HG03280 (cell line): Measurements from ENCODE around the gene NXF1.
A peak's percentile ranks its signal among the peaks of the same experiment; 100 is the strongest.
"Not testable (repeated sequence)": the region's sequence is repeated elsewhere in the genome, so short reads cannot be mapped to it uniquely, and the experiment has no call there.

Experiments used
- ATAC-seq: cut with Tn5 transposase; IDR thresholded peaks from one replicate; pipeline ENCODE4 v1.9.1; 2021; ENCODE audit warnings: mild to moderate bottlenecking, moderate library complexity; ENCODE audit not compliant: unreplicated experiment

NXF1 gene

GRCh38 chr11:62788991-62789390 is 16.2 kb downstream of the NXF1 start:
- ATAC-seq = no peak

- peak; percentile 70 for ATAC-seq
These were observed 18.1 kb downstream of the NXF1 start, which contains the start of gene TMEM179B for GRCh38 chr11:62787005-62787759. Gene TMEM179B (plus strand): TSS chr11:62787402. CDS start chr11:62787432, 30 bp downstream.

GRCh38 chr11:62786318-62787004 is 18.8 kb downstream of the NXF1 start:
- ATAC-seq = peak; percentile 66

GRCh38 chr11:62782753-62783152 is 22.5 kb downstream of the NXF1 start:
- ATAC-seq = no peak

- ATAC-seq = no peak
These were observed 26.8 kb downstream of the NXF1 start for GRCh38 chr11:62778441-62778840.

GRCh38 chr11:62777389-62777788 is 27.9 kb downstream of the NXF1 start:
- ATAC-seq = no peak

- no peak for ATAC-seq
These were observed 29.6 kb downstream of the NXF1 start for GRCh38 chr11:62775646-62776045.

GRCh38 chr11:62774407-62774806 is 30.8 kb downstream of the NXF1 start:
- no peak for ATAC-seq

- ATAC-seq = peak; percentile 81
These were observed 33.9 kb downstream of the NXF1 start, which contains the start of gene TAF6L for GRCh38 chr11:62771144-62772021. Gene TAF6L (plus strand): TSS chr11:62771396. CDS start chr11:62775784, 4,388 bp downstream.

- ATAC-seq = no peak
These were observed 34.5 kb downstream of the NXF1 start for GRCh38 chr11:62770778-62771143.

- not testable (repeated sequence) for ATAC-seq
These were observed 44.4 kb downstream of the NXF1 start for GRCh38 chr11:62760867-62761227.

GRCh38 chr11:62757846-62758788 is 47.1 kb downstream of the NXF1 start:
- no peak for ATAC-seq

- ATAC-seq = no peak
These were observed 50.1 kb downstream of the NXF1 start for GRCh38 chr11:62755086-62755615.

- ATAC-seq = peak; percentile 96
These were observed 51.3 kb downstream of the NXF1 start, which contains the start of gene ZBTB3 for GRCh38 chr11:62753736-62754603. Gene ZBTB3 (minus strand): TSS chr11:62754160. CDS start chr11:62753664, 496 bp downstream.

- peak; percentile 4 for ATAC-seq
These were observed 52.1 kb downstream of the NXF1 start for GRCh38 chr11:62752994-62753735.

- ATAC-seq = no peak
These were observed 53.0 kb downstream of the NXF1 start for GRCh38 chr11:62752177-62752785.

GRCh38 chr11:62749931-62750330 is 55.3 kb downstream of the NXF1 start:
- ATAC-seq = not testable (repeated sequence)
